Measurements from ENCODE around the gene TGFBRAP1. TPM values are rescaled to one million over a fixed set of nuclear protein-coding genes. Genes with fewer than 3 reads are reported as not detected.

Gene TGFBRAP1
- total and polyA plus RNA-seq, 4 donors, result 5.1 to 21.5 (median 12.3) TPM

GRCh38 chr2:105244451-105244850, 85.1 kb downstream of the TGFBRAP1 start:
- Histone ChIP-seq H3K36me3 (ENCODE audit: control insufficient read depth in 1 of 2, insufficient read depth in 2 of 2, low read length in 1 of 2) (no peaks in the 10 kb centered on the region), H3K27ac (ENCODE audit: low read depth in 1 of 2, low read length in 2 of 2) (no peak overlapping the region), H3K4me1 (ENCODE audit: control insufficient read depth in 1 of 2, insufficient read depth in 2 of 2, low read length in 2 of 2) (no peaks in the 10 kb centered on the region), H3K4me3 (ENCODE audit: low read length in 2 of 2) (no peak overlapping the region), H3K9me3 (ENCODE audit: control insufficient read depth, low read length) (no peaks in the 10 kb centered on the region), H3K27me3 (ENCODE audit: control insufficient read depth in 1 of 2, insufficient read depth in 2 of 2, low read length in 1 of 2) (no peaks in the 10 kb centered on the region)
- intact Hi-C loops (cut with DNase I), result no loop called here
- DNase-seq (no peak), ATAC-seq (ENCODE audit: low FRiP score) (no peak)
- WGBS, 2 donors, result 67 to 77% methylated on average over 3 of the region's 3 CpGs

- DNase-seq, result no peak
- no peaks in the 10 kb centered on the region for H3K27me3 ChIP-seq (ENCODE audit: control insufficient read depth in 1 of 2, insufficient read depth in 2 of 2, low read length in 1 of 2)
- ATAC-seq (ENCODE audit: low FRiP score), result no peak
- no peaks in the 10 kb centered on the region for H3K36me3 ChIP-seq (ENCODE audit: control insufficient read depth in 1 of 2, insufficient read depth in 2 of 2, low read length in 1 of 2)
- H3K27ac ChIP-seq (ENCODE audit: low read depth in 1 of 2, low read length in 2 of 2), result no peak overlapping the region
- 62% methylated on average over 5 of the region's 5 CpGs for WGBS, 2 donors
- H3K4me1 ChIP-seq (ENCODE audit: control insufficient read depth in 1 of 2, insufficient read depth in 2 of 2, low read length in 2 of 2), result no peaks in the 10 kb centered on the region
- intact Hi-C loops (cut with DNase I), result no loop called here
- H3K9me3 ChIP-seq (ENCODE audit: control insufficient read depth, low read length), result no peaks in the 10 kb centered on the region
- H3K4me3 ChIP-seq (ENCODE audit: low read length in 2 of 2), result no peak overlapping the region
Measured at GRCh38 chr2:105243961-105244360, 85.6 kb downstream of the TGFBRAP1 start.

GRCh38 chr2:105242286-105242993, 87.1 kb downstream of the TGFBRAP1 start:
- ATAC-seq (ENCODE audit: low FRiP score) (no peak), DNase-seq (no peak)
- intact Hi-C loops (cut with DNase I), result no loop called here
- no peaks in the 10 kb centered on the region for H3K9me3 ChIP-seq (ENCODE audit: control insufficient read depth, low read length)
- no peaks in the 10 kb centered on the region for H3K36me3 ChIP-seq (ENCODE audit: control insufficient read depth in 1 of 2, insufficient read depth in 2 of 2, low read length in 1 of 2)
- WGBS, 2 donors, result 96 to 98% methylated on average over 50 of the region's 50 CpGs
- no peaks in the 10 kb centered on the region for H3K4me1 ChIP-seq (ENCODE audit: control insufficient read depth in 1 of 2, insufficient read depth in 2 of 2, low read length in 2 of 2)
- no peaks in the 10 kb centered on the region for H3K27me3 ChIP-seq (ENCODE audit: control insufficient read depth in 1 of 2, insufficient read depth in 2 of 2, low read length in 1 of 2)
- no peak overlapping the region for H3K27ac ChIP-seq (ENCODE audit: low read depth in 1 of 2, low read length in 2 of 2)
- no peak overlapping the region for H3K4me3 ChIP-seq (ENCODE audit: low read length in 2 of 2)

DNA sequence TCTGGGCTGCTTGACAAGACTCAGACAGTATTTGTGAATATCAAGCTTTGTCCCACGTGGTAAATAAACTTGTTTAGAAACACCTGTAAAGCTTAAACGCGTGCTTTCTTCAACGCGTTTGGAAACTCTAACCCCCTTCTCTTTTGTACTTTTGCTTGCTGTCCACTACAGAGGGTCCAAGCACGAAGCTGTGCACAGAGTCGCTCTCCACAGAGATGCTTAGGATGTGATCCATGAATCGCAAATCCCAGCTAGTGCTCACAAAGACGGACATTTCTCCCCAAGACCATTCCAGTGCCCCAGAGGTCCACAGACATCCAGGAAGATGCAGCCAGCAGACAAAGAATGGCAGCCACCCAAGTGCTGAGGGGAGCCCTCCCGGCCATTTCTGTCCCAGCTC, 88.1 kb downstream of the TGFBRAP1 start, which contains the start of gene GPR45:
GPR45 (plus strand) TSS at position 301 of the 400 bp plus-strand sequence. CDS start 116 bp downstream, outside the sequence.
- WGBS, 2 donors, result 87 to 88% methylated on average over 10 of the region's 10 CpGs
- intact Hi-C loops (cut with DNase I), result no loop called here
- no peak for ATAC-seq (ENCODE audit: low FRiP score)
- no peak within 1 kb of the TSS for H3K4me3 ChIP-seq (ENCODE audit: low read length in 2 of 2)
- H3K9me3 ChIP-seq (ENCODE audit: control insufficient read depth, low read length), result no peaks in the 10 kb centered on the region
- H3K27ac ChIP-seq (ENCODE audit: low read depth in 1 of 2, low read length in 2 of 2), result no peak within 1 kb of the TSS
- no peak for DNase-seq
- H3K36me3 ChIP-seq (ENCODE audit: control insufficient read depth in 1 of 2, insufficient read depth in 2 of 2, low read length in 1 of 2), result no peaks in the 10 kb centered on the region
- H3K27me3 ChIP-seq (ENCODE audit: control insufficient read depth in 1 of 2, insufficient read depth in 2 of 2, low read length in 1 of 2), result no peaks in the 10 kb centered on the region
- H3K4me1 ChIP-seq (ENCODE audit: control insufficient read depth in 1 of 2, insufficient read depth in 2 of 2, low read length in 2 of 2), result no peaks in the 10 kb centered on the region

GRCh38 chr2:105239924-105240323, 89.6 kb downstream of the TGFBRAP1 start:
- ATAC-seq (ENCODE audit: low FRiP score), result no peak
- DNase-seq, result no peak
- intact Hi-C loops (cut with DNase I), result loop anchor here in 1 of 2 donors (5.0 kb wide), 1 partner anchor 128 kb away; no protein-coding TSS in a partner anchor

DNA sequence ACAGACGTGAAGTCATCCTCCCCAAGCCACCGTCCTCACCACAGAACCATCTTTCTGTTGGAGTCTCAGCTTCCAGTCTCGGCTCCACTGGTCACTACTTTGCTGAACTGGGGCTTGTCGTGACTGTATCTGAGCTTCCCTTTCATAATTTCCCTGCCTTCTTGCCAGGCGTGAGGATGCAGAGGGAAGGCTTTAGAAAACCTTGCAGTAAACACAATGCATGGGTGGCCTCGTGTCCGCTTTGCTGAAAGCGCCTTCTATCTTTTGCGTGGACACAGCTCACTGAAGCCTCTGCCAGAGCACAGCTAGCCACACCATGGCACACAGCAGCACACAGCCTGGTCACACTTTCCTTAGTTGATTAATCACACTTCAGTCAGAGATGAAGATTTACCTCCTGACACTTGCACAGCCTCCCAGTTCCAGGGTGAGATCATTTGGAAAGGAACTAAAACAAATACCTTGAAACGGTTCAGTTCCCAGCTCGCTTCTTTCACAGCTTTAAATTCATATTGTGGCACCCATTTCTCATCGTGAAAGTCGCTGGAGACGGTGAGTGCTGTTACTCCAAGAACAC, 90.8 kb downstream of the TGFBRAP1 start:
- ATAC-seq (ENCODE audit: low FRiP score), result no peak
- DNase-seq, result no peak
- no peak overlapping the region for H3K27ac ChIP-seq (ENCODE audit: low read depth in 1 of 2, low read length in 2 of 2)
- H3K27me3 ChIP-seq (ENCODE audit: control insufficient read depth in 1 of 2, insufficient read depth in 2 of 2, low read length in 1 of 2), result no peaks in the 10 kb centered on the region
- intact Hi-C loops (cut with DNase I), result loop anchor here in 1 of 2 donors (5.0 kb wide), 1 partner anchor 126 kb away; no protein-coding TSS in a partner anchor
- H3K4me1 ChIP-seq (ENCODE audit: control insufficient read depth in 1 of 2, insufficient read depth in 2 of 2, low read length in 2 of 2), result no peaks in the 10 kb centered on the region
- H3K36me3 ChIP-seq (ENCODE audit: control insufficient read depth in 1 of 2, insufficient read depth in 2 of 2, low read length in 1 of 2), result no peaks in the 10 kb centered on the region
- 51 to 58% methylated on average over 14 of the region's 14 CpGs for WGBS, 2 donors
- no peaks in the 10 kb centered on the region for H3K9me3 ChIP-seq (ENCODE audit: control insufficient read depth, low read length)
- no peak overlapping the region for H3K4me3 ChIP-seq (ENCODE audit: low read length in 2 of 2)

More at GRCh38 chr2:105239924-105240323, 89.6 kb downstream of the TGFBRAP1 start:
- WGBS, 2 donors, result 89 to 92% methylated on average over 2 of the region's 2 CpGs
- H3K9me3 ChIP-seq (ENCODE audit: control insufficient read depth, low read length), result no peaks in the 10 kb centered on the region
- no peak overlapping the region for H3K27ac ChIP-seq (ENCODE audit: low read depth in 1 of 2, low read length in 2 of 2)
- H3K4me1 ChIP-seq (ENCODE audit: control insufficient read depth in 1 of 2, insufficient read depth in 2 of 2, low read length in 2 of 2), result no peaks in the 10 kb centered on the region
- no peaks in the 10 kb centered on the region for H3K36me3 ChIP-seq (ENCODE audit: control insufficient read depth in 1 of 2, insufficient read depth in 2 of 2, low read length in 1 of 2)
- no peak overlapping the region for H3K4me3 ChIP-seq (ENCODE audit: low read length in 2 of 2)
- no peaks in the 10 kb centered on the region for H3K27me3 ChIP-seq (ENCODE audit: control insufficient read depth in 1 of 2, insufficient read depth in 2 of 2, low read length in 1 of 2)

- ATAC-seq (ENCODE audit: low FRiP score), result no peak
- Histone ChIP-seq H3K9me3 (ENCODE audit: control insufficient read depth, low read length) (no peaks in the 10 kb centered on the region), H3K27ac (ENCODE audit: low read depth in 1 of 2, low read length in 2 of 2) (no peak overlapping the region), H3K36me3 (ENCODE audit: control insufficient read depth in 1 of 2, insufficient read depth in 2 of 2, low read length in 1 of 2) (no peaks in the 10 kb centered on the region), H3K4me1 (ENCODE audit: control insufficient read depth in 1 of 2, insufficient read depth in 2 of 2, low read length in 2 of 2) (no peaks in the 10 kb centered on the region), H3K27me3 (ENCODE audit: control insufficient read depth in 1 of 2, insufficient read depth in 2 of 2, low read length in 1 of 2) (no peaks in the 10 kb centered on the region), H3K4me3 (ENCODE audit: low read length in 2 of 2) (no peak overlapping the region)
- intact Hi-C loops (cut with DNase I), result loop anchor here (2.0 to 5.0 kb wide), 2 partner anchors 122 to 125 kb away; no protein-coding TSS in a partner anchor
- no peak for DNase-seq
- WGBS, 2 donors, result 57 to 68% methylated on average over 41 of the region's 41 CpGs
Measured at GRCh38 chr2:105237045-105237765, 92.3 kb downstream of the TGFBRAP1 start.

DNA sequence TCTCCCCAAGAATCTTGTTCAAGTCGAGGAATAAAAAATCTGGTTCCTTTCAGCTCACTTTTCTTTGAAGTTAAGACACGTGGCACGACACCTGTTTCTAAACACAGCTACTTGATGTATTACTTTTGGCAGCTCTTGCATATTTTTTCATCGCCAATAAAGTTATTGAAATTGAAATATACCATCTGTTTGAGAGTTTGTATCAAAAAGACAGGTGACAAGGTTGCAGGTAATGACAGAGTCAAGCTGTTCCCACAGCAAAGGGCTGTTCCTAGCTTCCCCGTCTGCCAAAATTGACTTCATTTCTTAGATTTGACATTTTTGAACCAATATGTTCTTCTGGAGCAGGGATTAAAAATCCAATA, 93.5 kb downstream of the TGFBRAP1 start:
- Histone ChIP-seq H3K4me3 (ENCODE audit: low read length in 2 of 2) (no peak overlapping the region), H3K27me3 (ENCODE audit: control insufficient read depth in 1 of 2, insufficient read depth in 2 of 2, low read length in 1 of 2) (no peaks in the 10 kb centered on the region), H3K4me1 (ENCODE audit: control insufficient read depth in 1 of 2, insufficient read depth in 2 of 2, low read length in 2 of 2) (no peaks in the 10 kb centered on the region), H3K27ac (ENCODE audit: low read depth in 1 of 2, low read length in 2 of 2) (no peak overlapping the region), H3K36me3 (ENCODE audit: control insufficient read depth in 1 of 2, insufficient read depth in 2 of 2, low read length in 1 of 2) (no peaks in the 10 kb centered on the region), H3K9me3 (ENCODE audit: control insufficient read depth, low read length) (no peaks in the 10 kb centered on the region)
- intact Hi-C loops (cut with DNase I), result loop anchor here (2.0 to 5.0 kb wide), 2 partner anchors 121 to 124 kb away; no protein-coding TSS in a partner anchor
- no peak for ATAC-seq (ENCODE audit: low FRiP score)
- no peak for DNase-seq
- WGBS, 2 donors, result 53 to 61% methylated on average over 5 of the region's 5 CpGs
